Neural progenitor cell (in vitro differentiated cells): ENCODE measurements around the gene SPINDOC. TPM values are rescaled to one million over a fixed set of nuclear protein-coding genes. Genes with fewer than 3 reads are reported as not detected.

Experiments
- DNase-seq: peaks from one replicate; pipeline ENCODE4 v3.0.0-alpha.2; 2016; ENCODE audit warnings: low spot score
- H2AFZ ChIP-seq: fragments of 200-600 bp; sonication (generic); replicated peaks from 2 replicates; pipeline ENCODE4 v1.6.1; 2016; ENCODE audit warnings: antibody characterized with exemption
- H3F3A ChIP-seq: fragments of 200-600 bp; sonication (generic); 2 replicates; pipeline ENCODE4 v1.6.1; 2016; ENCODE audit warnings: antibody characterized with exemption, low read depth
- H3K27ac ChIP-seq: fragments of 200-600 bp; sonication (generic); 2 replicates; pipeline ENCODE4 v1.5.1; 2016; ENCODE audit warnings: mild to moderate bottlenecking
- H3K27me3 ChIP-seq: fragments of 200-600 bp; sonication (generic); 2 replicates; pipeline ENCODE4 v1.6.1; 2016; ENCODE audit warnings: mild to moderate bottlenecking, moderate library complexity
- H3K36me3 ChIP-seq: fragments of 200-600 bp; sonication (generic); 2 replicates; pipeline ENCODE4 v1.5.1; 2016
- H3K4me1 ChIP-seq: fragments of 200-600 bp; sonication (generic); 2 replicates; pipeline ENCODE4 v1.6.1; 2016; ENCODE audit warnings: mixed run types
- H3K4me2 ChIP-seq: fragments of 200-600 bp; sonication (generic); 2 replicates; pipeline ENCODE4 v1.6.1; 2016
- H3K4me3 ChIP-seq: fragments of 200-600 bp; sonication (generic); 2 replicates; pipeline ENCODE4 v1.5.1; 2016
- H3K79me2 ChIP-seq: fragments of 200-600 bp; sonication (generic); 2 replicates; pipeline ENCODE4 v1.6.1; 2016; ENCODE audit warnings: low read depth
- H3K9ac ChIP-seq: fragments of 200-600 bp; sonication (generic); 2 replicates; pipeline ENCODE4 v1.6.1; 2016
- H3K9me3 ChIP-seq: fragments of 200-600 bp; sonication (generic); 2 replicates; pipeline ENCODE4 v1.5.1; 2016; ENCODE audit warnings: low read depth
- H4K20me1 ChIP-seq: fragments of 200-600 bp; sonication (generic); 2 replicates; pipeline ENCODE4 v1.6.1; 2016; ENCODE audit warnings: low read depth
- H3K27ac Mint-ChIP-seq: 3 replicates; pipeline ENCODE4 v1.8.0; 2021; ENCODE audit warnings: mixed read lengths
- H3K27me3 Mint-ChIP-seq: 2 replicates; pipeline ENCODE4 v1.8.0; 2022; ENCODE audit warnings: low read depth, mild to moderate bottlenecking, inconsistent platforms, moderate library complexity, mixed read lengths; ENCODE audit not compliant: insufficient read depth
- H3K36me3 Mint-ChIP-seq: 3 replicates; pipeline ENCODE4 v1.8.0; 2021; ENCODE audit warnings: mixed read lengths
- H3K4me1 Mint-ChIP-seq: 3 replicates; pipeline ENCODE4 v1.8.0; 2021; ENCODE audit warnings: mixed read lengths
- H3K4me3 Mint-ChIP-seq: 3 replicates; pipeline ENCODE4 v1.8.0; 2021; ENCODE audit warnings: mild to moderate bottlenecking, moderate library complexity, mixed read lengths
- H3K9me3 Mint-ChIP-seq: 3 replicates; pipeline ENCODE4 v1.8.0; 2020; ENCODE audit warnings: mixed read lengths
- EZH2 ChIP-seq: fragments of 200-600 bp; sonication (generic); IDR thresholded peaks from 2 replicates; pipeline ENCODE4 v1.6.1; 2017; ENCODE audit warnings: antibody characterized with exemption, mild to moderate bottlenecking, moderate library complexity
- EZH2phosphoT487 ChIP-seq: fragments of 200-600 bp; sonication (generic); IDR thresholded peaks from 2 replicates; pipeline ENCODE4 v1.6.1; 2017; ENCODE audit warnings: antibody characterized with exemption
- small RNA-seq: library from RNA; depleted of rRNA; stranded (forward); fragments of <200 nt; gene quantifications from one replicate; pipeline ENCODE3, GENCODE V24; 2015
- total RNA-seq: library from RNA; depleted of rRNA; stranded (reverse); fragments of >200 nt; gene quantifications from 2 replicates; pipeline ENCODE4 v1.2.3, GENCODE V29; 2015; ENCODE audit warnings: low replicate concordance
- TF ChIP-seq, protein P1 (sequence below): fragments of 200-600 bp; sonication (generic); IDR thresholded peaks from 2 replicates; pipeline ENCODE4 v1.5.1; 2017; ENCODE audit warnings: antibody characterized with exemption, mild to moderate bottlenecking

The SPINDOC gene
- total RNA-seq, 1 donor from 2014 or later = 27.2 TPM

DNA sequence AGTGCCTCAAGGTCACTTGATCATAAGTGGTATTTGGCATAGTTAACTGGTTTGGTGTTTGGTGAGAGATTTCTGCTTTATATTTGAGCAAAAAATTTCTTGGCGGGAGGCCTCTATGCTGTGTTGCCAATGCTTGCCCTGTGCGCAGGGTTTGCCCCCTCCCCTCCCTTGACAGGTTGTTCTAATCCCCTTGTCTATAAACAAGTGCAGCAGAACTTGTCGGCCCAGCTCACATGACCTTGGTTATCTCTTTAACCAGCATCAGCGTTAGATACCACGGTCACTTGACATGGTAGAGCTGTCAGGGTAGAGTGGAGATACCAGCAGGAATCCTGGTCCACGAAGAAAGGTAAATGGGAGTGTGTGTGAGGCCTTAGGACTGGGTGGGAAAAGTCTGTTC lies 61.3 kb downstream of the SPINDOC start:
- peaks cover 93% of the 10 kb centered on the region for H4K20me1 ChIP-seq
- TF ChIP-seq EZH2phosphoT487 (no peak), EZH2 (no peak)
- TF ChIP-seq, protein P1, sequence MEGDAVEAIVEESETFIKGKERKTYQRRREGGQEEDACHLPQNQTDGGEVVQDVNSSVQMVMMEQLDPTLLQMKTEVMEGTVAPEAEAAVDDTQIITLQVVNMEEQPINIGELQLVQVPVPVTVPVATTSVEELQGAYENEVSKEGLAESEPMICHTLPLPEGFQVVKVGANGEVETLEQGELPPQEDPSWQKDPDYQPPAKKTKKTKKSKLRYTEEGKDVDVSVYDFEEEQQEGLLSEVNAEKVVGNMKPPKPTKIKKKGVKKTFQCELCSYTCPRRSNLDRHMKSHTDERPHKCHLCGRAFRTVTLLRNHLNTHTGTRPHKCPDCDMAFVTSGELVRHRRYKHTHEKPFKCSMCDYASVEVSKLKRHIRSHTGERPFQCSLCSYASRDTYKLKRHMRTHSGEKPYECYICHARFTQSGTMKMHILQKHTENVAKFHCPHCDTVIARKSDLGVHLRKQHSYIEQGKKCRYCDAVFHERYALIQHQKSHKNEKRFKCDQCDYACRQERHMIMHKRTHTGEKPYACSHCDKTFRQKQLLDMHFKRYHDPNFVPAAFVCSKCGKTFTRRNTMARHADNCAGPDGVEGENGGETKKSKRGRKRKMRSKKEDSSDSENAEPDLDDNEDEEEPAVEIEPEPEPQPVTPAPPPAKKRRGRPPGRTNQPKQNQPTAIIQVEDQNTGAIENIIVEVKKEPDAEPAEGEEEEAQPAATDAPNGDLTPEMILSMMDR = no peak
- no peaks in the 10 kb centered on the region for H3K9me3 ChIP-seq
- H3K4me3 ChIP-seq = no peak overlapping the region
- Mint-ChIP-seq H3K36me3 (peaks cover 4% of the 10 kb centered on the region), H3K27ac (no peak overlapping the region), H3K27me3 (peaks cover 2% of the 10 kb centered on the region), H3K4me3 (no peak overlapping the region), H3K9me3 (no peaks in the 10 kb centered on the region), H3K4me1 (peaks cover 43% of the 10 kb centered on the region)
- no peak overlapping the region for H2AFZ ChIP-seq
- peaks cover 97% of the 10 kb centered on the region for H3K79me2 ChIP-seq
- H3K9ac ChIP-seq = no peak overlapping the region
- no peaks in the 10 kb centered on the region for H3K36me3 ChIP-seq
- no peak overlapping the region for H3K4me2 ChIP-seq
- H3K27me3 ChIP-seq = no peaks in the 10 kb centered on the region
- H3K4me1 ChIP-seq = peaks cover 20% of the 10 kb centered on the region
- no peak for DNase-seq
- H3F3A ChIP-seq = peaks cover 12% of the 10 kb centered on the region
- no peak overlapping the region for H3K27ac ChIP-seq

DNA sequence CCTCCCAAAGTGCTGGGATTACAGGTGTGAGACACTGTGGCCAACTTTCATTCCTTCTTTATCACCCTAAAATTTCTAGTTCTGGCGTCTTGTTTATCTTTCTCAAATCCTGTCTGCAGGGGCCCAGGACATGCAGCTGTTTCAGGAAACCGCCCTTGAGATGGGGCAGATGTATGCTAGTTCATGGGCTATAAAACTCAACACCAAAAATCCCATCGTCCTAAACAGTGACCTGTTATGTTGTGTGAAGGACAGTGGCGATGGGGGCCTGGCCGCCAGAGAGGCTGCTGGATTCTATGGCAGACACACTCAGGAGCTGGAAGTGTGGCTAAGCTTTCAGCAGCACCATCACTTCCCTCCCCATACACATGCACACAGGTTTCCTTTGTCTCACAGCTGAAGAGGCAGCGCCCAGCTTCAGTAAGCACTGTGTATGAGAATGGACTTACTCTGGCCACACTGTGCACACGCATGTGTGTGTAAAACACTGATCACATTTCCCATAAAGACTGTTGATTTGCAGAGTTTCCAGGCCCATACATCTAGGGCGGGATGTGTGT lies 62.3 kb downstream of the SPINDOC start:
- TF ChIP-seq EZH2 = no peak
- TF ChIP-seq, protein P1 = no peak
- TF ChIP-seq EZH2phosphoT487 = no peak
- DNase-seq = no peak
- no peaks in the 10 kb centered on the region for H3K9me3 ChIP-seq
- peaks cover 17% of the 10 kb centered on the region for H3F3A ChIP-seq
- peaks cover 4% of the 10 kb centered on the region for H3K36me3 Mint-ChIP-seq
- H3K36me3 ChIP-seq = no peaks in the 10 kb centered on the region
- H3K4me3 ChIP-seq = no peak overlapping the region
- H3K27ac ChIP-seq = no peak overlapping the region
- H3K27ac Mint-ChIP-seq = no peak overlapping the region
- no peaks in the 10 kb centered on the region for H3K9me3 Mint-ChIP-seq
- peaks cover 4% of the 10 kb centered on the region for H3K27me3 Mint-ChIP-seq
- peaks cover 43% of the 10 kb centered on the region for H3K4me1 Mint-ChIP-seq
- H3K27me3 ChIP-seq = no peaks in the 10 kb centered on the region
- peaks cover 95% of the 10 kb centered on the region for H3K79me2 ChIP-seq
- peaks cover 93% of the 10 kb centered on the region for H4K20me1 ChIP-seq
- H2AFZ ChIP-seq = no peak overlapping the region
- no peak overlapping the region for H3K4me3 Mint-ChIP-seq
- H3K4me1 ChIP-seq = peaks cover 31% of the 10 kb centered on the region
- no peak overlapping the region for H3K9ac ChIP-seq
- H3K4me2 ChIP-seq = no peak overlapping the region

DNA sequence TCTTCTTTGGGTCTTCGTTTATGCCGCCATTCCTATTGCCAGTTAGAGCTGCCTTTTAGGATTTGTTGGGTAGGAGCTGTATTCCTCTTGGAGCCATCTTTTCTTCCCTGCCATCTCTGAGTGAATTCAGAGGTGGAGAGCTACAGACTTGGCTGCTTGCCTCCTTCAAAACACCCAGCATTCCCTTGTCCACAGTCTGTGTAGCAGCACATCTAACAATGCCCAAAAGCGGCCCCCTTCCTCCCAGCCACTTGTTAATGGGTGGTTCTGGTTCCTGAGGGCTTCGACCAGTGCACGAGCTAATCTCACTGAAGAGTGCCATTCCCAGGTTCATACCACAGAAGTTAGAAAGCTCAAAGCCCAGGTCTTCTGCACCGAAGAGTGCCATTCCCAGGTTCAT lies 63.4 kb downstream of the SPINDOC start:
- Histone ChIP-seq H3K9ac (no peak overlapping the region), H3K9me3 (no peaks in the 10 kb centered on the region), H3F3A (peaks cover 16% of the 10 kb centered on the region), H3K27me3 (no peaks in the 10 kb centered on the region), H3K4me1 (peaks cover 32% of the 10 kb centered on the region), H3K4me3 (no peak overlapping the region), H3K79me2 (peaks cover 97% of the 10 kb centered on the region), H4K20me1 (peaks cover 94% of the 10 kb centered on the region), H3K27ac (no peak overlapping the region), H3K4me2 (no peak overlapping the region), H3K36me3 (no peaks in the 10 kb centered on the region), H2AFZ (no peak overlapping the region)
- no peaks in the 10 kb centered on the region for H3K9me3 Mint-ChIP-seq
- peaks cover 4% of the 10 kb centered on the region for H3K36me3 Mint-ChIP-seq
- no peak overlapping the region for H3K27ac Mint-ChIP-seq
- peaks cover 47% of the 10 kb centered on the region for H3K4me1 Mint-ChIP-seq
- no peak overlapping the region for H3K4me3 Mint-ChIP-seq
- TF ChIP-seq EZH2 = no peak
- TF ChIP-seq, protein P1 = no peak
- TF ChIP-seq EZH2phosphoT487 = no peak
- no peak for DNase-seq
- peaks cover 4% of the 10 kb centered on the region for H3K27me3 Mint-ChIP-seq

Small RNAs within 50 kb of the gene (small RNA-seq; reads per million reads assigned to genes)
- gene AP006289.1 (not detected), gene RN7SL596P (not detected)

Other genes starting within 250 kb of the SPINDOC start
- 4.6 and 8.0 TPM in 2 replicates for gene PLAAT3, start 199.0 kb upstream of the SPINDOC start, total RNA-seq
- gene ATL3, start 142.1 kb upstream of the SPINDOC start, total RNA-seq = 18.5 and 19.5 TPM in 2 replicates
- 279 and 281 TPM in 2 replicates for gene RTN3, start 132.0 kb upstream of the SPINDOC start, total RNA-seq
- 22.5 and 42.6 TPM in 2 replicates for gene ZFTA, start 44.7 kb upstream of the SPINDOC start, total RNA-seq
- gene MARK2, start 25.7 kb downstream of the SPINDOC start, total RNA-seq = 23.0 and 25.4 TPM in 2 replicates
- 70.6 and 139 TPM in 2 replicates for gene RCOR2, start 103.7 kb downstream of the SPINDOC start, total RNA-seq
- gene NAA40, start 125.5 kb downstream of the SPINDOC start, total RNA-seq = 38.7 and 40.4 TPM in 2 replicates
- 86.0 and 337 TPM in 2 replicates for gene COX8A, start 161.2 kb downstream of the SPINDOC start, total RNA-seq
- 51.3 and 84.8 TPM in 2 replicates for gene OTUB1, start 173.0 kb downstream of the SPINDOC start, total RNA-seq
- gene FLRT1, start 222.5 kb downstream of the SPINDOC start, total RNA-seq = 0.11 and 0.12 TPM in 2 replicates